ENCODE data around the gene ADNP. TPM values are rescaled to one million over a fixed set of nuclear protein-coding genes. Genes with fewer than 3 reads are reported as not detected.
A peak's percentile ranks its signal among the peaks of the same experiment; 100 is the strongest.

ADNP gene
- total and polyA plus RNA-seq, 2 of the 13 experiments (the other 11 are each of a cell fraction or from before 2014, with no cell fraction given), result 21.0 to 21.5 TPM

DNA sequence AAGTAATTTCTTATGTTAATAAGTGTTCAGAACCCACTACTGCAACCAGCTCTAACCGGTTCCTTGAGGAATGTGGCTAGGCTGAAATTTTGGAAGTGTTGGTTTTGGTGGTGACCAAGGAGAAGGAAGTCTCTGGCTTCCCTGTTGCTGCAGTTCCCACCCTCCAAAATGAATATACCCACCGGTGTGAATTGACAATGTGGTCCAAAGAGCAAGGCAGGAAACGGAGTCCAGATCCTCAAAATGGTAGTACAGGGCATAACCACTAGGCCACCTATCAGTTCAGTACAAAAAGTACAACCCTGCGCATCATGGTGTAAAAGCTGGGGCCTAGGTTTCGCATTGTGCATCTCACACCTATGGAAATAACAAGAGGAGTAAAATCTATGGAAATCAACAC, 2.8 kb downstream of the ADNP start:
- H3K4me1 ChIP-seq (ENCODE audit: insufficient read depth, low read length), result peaks cover 40% of the 10 kb centered on the region
- no peak overlapping the region for H3K9ac ChIP-seq (ENCODE audit: insufficient read depth, low read depth, low read length)
- no peak for DNase-seq (ENCODE audit: low spot score)
- in situ Hi-C loops (cut with HindIII; ENCODE audit: extremely low pct_ligation_motif_present, low pct_unique_long_range_greater_than_20kb), result no loop called here
- ChIA-PET POLR2A (interaction anchor here (1.2 to 4.3 kb wide), 5 partner anchors 30 to 139 kb away, joined by 3 to 87 read pairs (median 26); partner anchors contain the start of genes BCAS4, DPM1 and MOCS3), CTCF (ENCODE audit: low intra/inter-chr PET ratio, low total read pairs) (interaction anchor here (2.1 to 4.7 kb wide), 3 partner anchors 110 to 138 kb away, joined by 15 to 62 read pairs (median 32); partner anchors contain the start of gene BCAS4)
- peak overlapping the region; percentile 85 for H3K4me2 ChIP-seq (ENCODE audit: low read depth, low read length)
- no peaks in the 10 kb centered on the region for H3K9me3 ChIP-seq (ENCODE audit: low read length)
- H3K27ac ChIP-seq (ENCODE audit: extremely low read length, insufficient read depth, low read length), result no peak overlapping the region
- FAIRE-seq, result no peak
- H2AFZ ChIP-seq (ENCODE audit: low read length), result no peak overlapping the region
- peak overlapping the region in 2 of 3 experiments; percentile 44 to 96; a peak in 1 of 6 replicates for H3K4me3 ChIP-seq (replicated peaks in 1 of 3; ENCODE audit: insufficient read depth in 1 of 3, low read depth in 2 of 3, low read length in 3 of 3)
- peaks cover 14 to 45% of the 10 kb centered on the region in 2 experiments for H3K36me3 ChIP-seq (replicated peaks in 1 of 2; ENCODE audit: control insufficient read depth in 1 of 2, insufficient read depth in 2 of 2, low read length in 2 of 2)
- peaks cover 69% of the 10 kb centered on the region for H3K79me2 ChIP-seq (ENCODE audit: insufficient read depth, low read length)
- intact Hi-C loops (cut with micrococcal nuclease; ENCODE audit: unreplicated experiment), result loop anchor here (2.0 to 5.0 kb wide), 2 partner anchors 28 to 71 kb away; no protein-coding TSS in a partner anchor
- H3K27me3 ChIP-seq (ENCODE audit: control insufficient read depth in 1 of 2, insufficient read depth in 2 of 2, low read length in 2 of 2), result no peaks in the 10 kb centered on the region
- no TSS peak for BruUV-seq (replicated peaks)
- TF ChIP-seq ZKSCAN8 (CRISPR knock-in tag; IDR thresholded peaks at IDR 0.05; ENCODE audit: borderline replicate concordance) (no peak), POLR2G (IDR thresholded peaks at IDR 0.05; ENCODE audit: low read depth, low read length) (peak; percentile 18; the same call in 1 of the 2 replicates), CC2D1A (CRISPR knock-in tag; IDR thresholded peaks at IDR 0.05) (0 out of 2 replicates have a peak, but pooled peaks have one; percentile 11), ZNF367 (CRISPR knock-in tag; IDR thresholded peaks at IDR 0.05; ENCODE audit: borderline replicate concordance) (0 out of 2 replicates have a peak, but pooled peaks have one; percentile 15)
- 92% methylated on average over 5 of the region's 5 CpGs for WGBS (ENCODE audit: low lambda C conversion rate)
- no peak for ATAC-seq
- peaks cover 52% of the 10 kb centered on the region for H4K20me1 ChIP-seq (ENCODE audit: insufficient read depth, low read length)

DNA sequence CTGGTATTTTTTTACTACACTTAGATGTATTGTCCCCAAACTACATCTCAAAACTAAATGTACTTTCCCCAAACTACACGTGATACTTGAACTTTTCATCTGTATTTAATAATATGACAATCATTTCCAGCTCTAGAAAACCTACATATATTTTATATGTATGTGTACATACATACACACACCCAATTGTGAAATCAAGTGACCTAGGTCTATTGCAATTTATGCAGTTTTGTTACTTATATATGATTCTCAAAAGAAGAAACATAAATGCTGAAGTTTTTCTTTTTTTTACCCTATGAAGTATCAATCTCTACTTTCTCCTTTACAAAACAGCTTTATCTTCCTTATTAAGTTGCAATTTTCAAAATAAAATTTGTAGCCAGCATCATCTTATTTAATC, 4.7 kb downstream of the ADNP start:
- no peak overlapping the region for H2AFZ ChIP-seq (ENCODE audit: low read length)
- ChIA-PET POLR2A (interaction anchor here (1.1 kb wide), 1 partner anchor 32 kb away, joined by 3 read pairs; the partner anchor contains the start of genes DPM1 and MOCS3), CTCF (ENCODE audit: low intra/inter-chr PET ratio, low total read pairs) (no interaction called here)
- H3K4me3 ChIP-seq (replicated peaks in 1 of 3; ENCODE audit: insufficient read depth in 1 of 3, low read depth in 2 of 3, low read length in 3 of 3), result no peak overlapping the region
- H3K4me1 ChIP-seq (ENCODE audit: insufficient read depth, low read length), result peaks cover 40% of the 10 kb centered on the region
- H3K79me2 ChIP-seq (ENCODE audit: insufficient read depth, low read length), result peaks cover 89% of the 10 kb centered on the region
- peaks cover 64% of the 10 kb centered on the region for H4K20me1 ChIP-seq (ENCODE audit: insufficient read depth, low read length)
- H3K27me3 ChIP-seq (ENCODE audit: control insufficient read depth in 1 of 2, insufficient read depth in 2 of 2, low read length in 2 of 2), result no peaks in the 10 kb centered on the region
- ATAC-seq, result no peak
- no peak overlapping the region for H3K9ac ChIP-seq (ENCODE audit: insufficient read depth, low read depth, low read length)
- intact Hi-C loops (cut with micrococcal nuclease; ENCODE audit: unreplicated experiment), result loop anchor here (5.0 kb wide), 1 partner anchor 69 kb away; no protein-coding TSS in a partner anchor
- no peak for TF ChIP-seq ZFP36 (IDR thresholded peaks at IDR 0.05; ENCODE audit: borderline replicate concordance, low read depth, low read length, partially characterized antibody)
- TF ChIP-seq CEBPB (IDR thresholded peaks at IDR 0.05; ENCODE audit: borderline replicate concordance, low read depth, low read length), result peak; percentile 37; the same call in 1 of the 2 replicates
- TF ChIP-seq, protein P1, sequence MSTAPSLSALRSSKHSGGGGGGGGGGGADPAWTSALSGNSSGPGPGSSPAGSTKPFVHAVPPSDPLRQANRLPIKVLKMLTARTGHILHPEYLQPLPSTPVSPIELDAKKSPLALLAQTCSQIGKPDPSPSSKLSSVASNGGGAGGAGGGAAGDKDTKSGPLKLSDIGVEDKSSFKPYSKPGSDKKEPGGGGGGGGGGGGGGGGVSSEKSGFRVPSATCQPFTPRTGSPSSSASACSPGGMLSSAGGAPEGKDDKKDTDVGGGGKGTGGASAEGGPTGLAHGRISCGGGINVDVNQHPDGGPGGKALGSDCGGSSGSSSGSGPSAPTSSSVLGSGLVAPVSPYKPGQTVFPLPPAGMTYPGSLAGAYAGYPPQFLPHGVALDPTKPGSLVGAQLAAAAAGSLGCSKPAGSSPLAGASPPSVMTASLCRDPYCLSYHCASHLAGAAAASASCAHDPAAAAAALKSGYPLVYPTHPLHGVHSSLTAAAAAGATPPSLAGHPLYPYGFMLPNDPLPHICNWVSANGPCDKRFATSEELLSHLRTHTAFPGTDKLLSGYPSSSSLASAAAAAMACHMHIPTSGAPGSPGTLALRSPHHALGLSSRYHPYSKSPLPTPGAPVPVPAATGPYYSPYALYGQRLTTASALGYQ (CRISPR knock-in tag; IDR thresholded peaks at IDR 0.05), result no peak
- no peak for TF ChIP-seq XRCC5 (optimal IDR thresholded peaks at IDR 0.05; ENCODE audit: low read length)
- TF ChIP-seq, protein P2, sequence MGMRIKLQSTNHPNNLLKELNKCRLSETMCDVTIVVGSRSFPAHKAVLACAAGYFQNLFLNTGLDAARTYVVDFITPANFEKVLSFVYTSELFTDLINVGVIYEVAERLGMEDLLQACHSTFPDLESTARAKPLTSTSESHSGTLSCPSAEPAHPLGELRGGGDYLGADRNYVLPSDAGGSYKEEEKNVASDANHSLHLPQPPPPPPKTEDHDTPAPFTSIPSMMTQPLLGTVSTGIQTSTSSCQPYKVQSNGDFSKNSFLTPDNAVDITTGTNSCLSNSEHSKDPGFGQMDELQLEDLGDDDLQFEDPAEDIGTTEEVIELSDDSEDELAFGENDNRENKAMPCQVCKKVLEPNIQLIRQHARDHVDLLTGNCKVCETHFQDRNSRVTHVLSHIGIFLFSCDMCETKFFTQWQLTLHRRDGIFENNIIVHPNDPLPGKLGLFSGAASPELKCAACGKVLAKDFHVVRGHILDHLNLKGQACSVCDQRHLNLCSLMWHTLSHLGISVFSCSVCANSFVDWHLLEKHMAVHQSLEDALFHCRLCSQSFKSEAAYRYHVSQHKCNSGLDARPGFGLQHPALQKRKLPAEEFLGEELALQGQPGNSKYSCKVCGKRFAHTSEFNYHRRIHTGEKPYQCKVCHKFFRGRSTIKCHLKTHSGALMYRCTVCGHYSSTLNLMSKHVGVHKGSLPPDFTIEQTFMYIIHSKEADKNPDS (CRISPR knock-in tag; IDR thresholded peaks at IDR 0.05), result no peak
- TF ChIP-seq, protein P3, sequence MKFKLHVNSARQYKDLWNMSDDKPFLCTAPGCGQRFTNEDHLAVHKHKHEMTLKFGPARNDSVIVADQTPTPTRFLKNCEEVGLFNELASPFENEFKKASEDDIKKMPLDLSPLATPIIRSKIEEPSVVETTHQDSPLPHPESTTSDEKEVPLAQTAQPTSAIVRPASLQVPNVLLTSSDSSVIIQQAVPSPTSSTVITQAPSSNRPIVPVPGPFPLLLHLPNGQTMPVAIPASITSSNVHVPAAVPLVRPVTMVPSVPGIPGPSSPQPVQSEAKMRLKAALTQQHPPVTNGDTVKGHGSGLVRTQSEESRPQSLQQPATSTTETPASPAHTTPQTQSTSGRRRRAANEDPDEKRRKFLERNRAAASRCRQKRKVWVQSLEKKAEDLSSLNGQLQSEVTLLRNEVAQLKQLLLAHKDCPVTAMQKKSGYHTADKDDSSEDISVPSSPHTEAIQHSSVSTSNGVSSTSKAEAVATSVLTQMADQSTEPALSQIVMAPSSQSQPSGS (CRISPR knock-in tag; IDR thresholded peaks at IDR 0.05), result no peak
- no peak for TF ChIP-seq TEAD2 (CRISPR knock-in tag; IDR thresholded peaks at IDR 0.05)
- no peak overlapping the region for H3K4me2 ChIP-seq (ENCODE audit: low read depth, low read length)
- H3K36me3 ChIP-seq (replicated peaks in 1 of 2; ENCODE audit: control insufficient read depth in 1 of 2, insufficient read depth in 2 of 2, low read length in 2 of 2), result peaks cover 14 to 52% of the 10 kb centered on the region in 2 experiments
- no peak overlapping the region for H3K27ac ChIP-seq (ENCODE audit: extremely low read length, insufficient read depth, low read length)
- DNase-seq (ENCODE audit: low spot score), result no peak
- H3K9me3 ChIP-seq (ENCODE audit: low read length), result no peaks in the 10 kb centered on the region
- BruUV-seq (replicated peaks), result no TSS peak
- no peak for FAIRE-seq
- in situ Hi-C loops (cut with HindIII; ENCODE audit: extremely low pct_ligation_motif_present, low pct_unique_long_range_greater_than_20kb), result no loop called here
- 96% methylated on average over 1 of the region's 1 CpG for WGBS (ENCODE audit: low lambda C conversion rate)

Measured in HepG2 (cell line).